Neural cell (in vitro differentiated cells): Measurements from ENCODE around the gene DOK7. TPM values are rescaled to one million over a fixed set of nuclear protein-coding genes. Genes with fewer than 3 reads are reported as not detected.

Experiments used
- H2AFZ ChIP-seq: fragments of 200-600, 300-800 bp; sonication (generic), shearing (Covaris generic); 2 replicates; pipeline ENCODE4 v1.6.0; 2014; ENCODE audit warnings: low read depth, mild to moderate bottlenecking, antibody characterized with exemption, low read length, moderate library complexity
- H3F3A ChIP-seq: fragments of 200-600 bp; shearing (Covaris generic); 2 replicates; pipeline ENCODE4 v1.6.1; 2016; ENCODE audit warnings: mild to moderate bottlenecking, moderate library complexity, mixed read lengths, antibody characterized with exemption, low read length; ENCODE audit not compliant: insufficient read depth, poor library complexity, severe bottlenecking
- H3K27ac ChIP-seq: fragments of 200-600, 300-800 bp; sonication (generic), shearing (Covaris generic); 2 replicates; pipeline ENCODE4 v1.5.1; 2014; ENCODE audit warnings: mild to moderate bottlenecking, low read length, moderate library complexity
- H3K27me3 ChIP-seq: fragments of 300-800, 200-600 bp; sonication (generic), shearing (Covaris generic); 2 replicates; pipeline ENCODE4 v1.6.0; 2014; ENCODE audit warnings: mild to moderate bottlenecking, low read depth, low read length, moderate library complexity; ENCODE audit not compliant: insufficient read depth
- H3K36me3 ChIP-seq: fragments of 300-800, 200-600 bp; sonication (generic), shearing (Covaris generic); 2 replicates; pipeline ENCODE4 v1.5.1; 2014; ENCODE audit warnings: mild to moderate bottlenecking, antibody characterized with exemption, low read length, moderate library complexity; ENCODE audit not compliant: insufficient read depth
- H3K4me2 ChIP-seq: fragments of 300-800, 200-600 bp; sonication (generic), shearing (Covaris generic); 2 replicates; pipeline ENCODE4 v1.6.0; 2014; ENCODE audit warnings: mild to moderate bottlenecking, low read length
- H3K4me3 ChIP-seq: fragments of 300-800, 200-600 bp; sonication (generic), shearing (Covaris generic); 2 replicates; pipeline ENCODE4 v1.5.1; 2014; ENCODE audit warnings: mild to moderate bottlenecking, low read length, moderate library complexity
- H3K79me2 ChIP-seq: fragments of 200-600 bp; shearing (Covaris generic); replicated peaks from 2 replicates; pipeline ENCODE4 v1.6.0; 2014; ENCODE audit warnings: mild to moderate bottlenecking, low read length, moderate library complexity; ENCODE audit not compliant: insufficient read depth
- H3K9ac ChIP-seq: fragments of 300-800, 200-600 bp; sonication (generic), shearing (Covaris generic); 2 replicates; pipeline ENCODE4 v1.6.1; 2016; ENCODE audit warnings: mild to moderate bottlenecking, low read length, mixed read lengths
- H3K9me2 ChIP-seq: fragments of 200-600 bp; shearing (Covaris generic); 2 replicates; pipeline ENCODE4 v1.6.1; 2016; ENCODE audit warnings: mild to moderate bottlenecking, low read length, mixed read lengths; ENCODE audit not compliant: insufficient read depth
- H3K9me3 ChIP-seq: fragments of 200-600, 300-800 bp; sonication (generic), shearing (Covaris generic); 2 replicates; pipeline ENCODE4 v1.6.1; 2016; ENCODE audit warnings: mild to moderate bottlenecking, mixed run types, low read length, moderate library complexity, mixed read lengths
- H4K20me1 ChIP-seq: fragments of 200-600 bp; shearing (Covaris generic); 2 replicates; pipeline ENCODE4 v1.6.1; 2016; ENCODE audit warnings: mild to moderate bottlenecking, mixed run types; ENCODE audit not compliant: insufficient read depth
- CTCF ChIP-seq: fragments of 450-650 bp; IDR thresholded peaks from 2 replicates; pipeline ENCODE4 v1.5.1; 2014; ENCODE audit warnings: antibody characterized with exemption, mild to moderate bottlenecking, moderate library complexity; ENCODE audit not compliant: poor library complexity, severe bottlenecking
- EP300 ChIP-seq: fragments of 450-650 bp; conservative IDR thresholded peaks from 2 replicates; pipeline ENCODE4 v1.6.1; 2014; ENCODE audit warnings: antibody characterized with exemption, mild to moderate bottlenecking, moderate library complexity; ENCODE audit not compliant: poor library complexity, severe bottlenecking
- EZH2 ChIP-seq: fragments of 200-600, 300-800 bp; shearing (Covaris generic), sonication (generic); IDR thresholded peaks from 2 replicates; pipeline ENCODE4 v1.6.1; 2014; ENCODE audit warnings: antibody characterized with exemption, low read length, borderline replicate concordance, mild to moderate bottlenecking; ENCODE audit not compliant: insufficient read depth, poor library complexity, severe bottlenecking
- MXI1 ChIP-seq: fragments of 450-650 bp; conservative IDR thresholded peaks from 2 replicates; pipeline ENCODE4 v1.6.1; 2014; ENCODE audit warnings: antibody characterized with exemption, mild to moderate bottlenecking; ENCODE audit not compliant: poor library complexity, severe bottlenecking
- POLR2AphosphoS5 ChIP-seq: IDR thresholded peaks from 2 replicates; pipeline ENCODE4 v1.6.1; 2012
- RAD21 ChIP-seq: fragments of 450-650 bp; conservative IDR thresholded peaks from 2 replicates; pipeline ENCODE4 v1.6.1; 2014; ENCODE audit warnings: antibody characterized with exemption, mild to moderate bottlenecking, moderate library complexity
- REST ChIP-seq: IDR thresholded peaks from 2 replicates; pipeline ENCODE4 v1.6.1; 2012; ENCODE audit warnings: borderline replicate concordance
- SMC3 ChIP-seq: fragments of 450-650 bp; conservative IDR thresholded peaks from 2 replicates; pipeline ENCODE4 v1.6.1; 2014; ENCODE audit warnings: antibody characterized with exemption, mild to moderate bottlenecking, moderate library complexity; ENCODE audit not compliant: poor library complexity
- TAF1 ChIP-seq: IDR thresholded peaks from 2 replicates; pipeline ENCODE4 v1.6.1; 2012; ENCODE audit warnings: low read depth
- polyA plus RNA-seq: library from polyadenylated mRNA; depleted of rRNA; stranded (reverse); fragments of >200 nt; gene quantifications from 2 replicates; pipeline ENCODE4 v1.2.3, GENCODE V29; 2014

DOK7 gene
- polyA plus RNA-seq, 1 donor from 2014 or later, result 0.66 TPM

- Histone ChIP-seq H3K9me3 (no peaks in the 10 kb centered on the region), H3K4me3 (no peak overlapping the region), H3K9me2 (no peaks in the 10 kb centered on the region), H3K79me2 (no peaks in the 10 kb centered on the region), H3K36me3 (no peaks in the 10 kb centered on the region), H3F3A (no peaks in the 10 kb centered on the region), H3K27me3 (no peaks in the 10 kb centered on the region), H4K20me1 (no peaks in the 10 kb centered on the region), H2AFZ (no peak overlapping the region), H3K27ac (no peak overlapping the region), H3K4me2 (no peak overlapping the region), H3K9ac (no peak overlapping the region)
- TF ChIP-seq REST, result no peak
- TF ChIP-seq RAD21, result no peak
- no peak for TF ChIP-seq CTCF
- no peak for TF ChIP-seq SMC3
- TF ChIP-seq EZH2, result no peak
- no peak for TF ChIP-seq TAF1
- no peak for TF ChIP-seq POLR2AphosphoS5
- no peak for TF ChIP-seq MXI1
These were observed 61.2 kb downstream of the DOK7 start for GRCh38 chr4:3524349-3524748.

- TF ChIP-seq POLR2AphosphoS5, result no peak
- no peak for TF ChIP-seq CTCF
- no peak for TF ChIP-seq SMC3
- TF ChIP-seq RAD21, result no peak
- no peak for TF ChIP-seq REST
- no peak for TF ChIP-seq EP300
- TF ChIP-seq MXI1, result no peak
- TF ChIP-seq TAF1, result no peak
- TF ChIP-seq EZH2, result no peak
- Histone ChIP-seq H4K20me1 (no peaks in the 10 kb centered on the region), H3K36me3 (no peaks in the 10 kb centered on the region)
These were observed 61.8 kb downstream of the DOK7 start for GRCh38 chr4:3524920-3525319.

More at GRCh38 chr4:3524920-3525319, 61.8 kb downstream of the DOK7 start:
- no peak overlapping the region for H3K9ac ChIP-seq
- no peaks in the 10 kb centered on the region for H3K9me2 ChIP-seq
- H2AFZ ChIP-seq, result no peak overlapping the region
- no peaks in the 10 kb centered on the region for H3F3A ChIP-seq
- H3K27ac ChIP-seq, result no peak overlapping the region
- H3K79me2 ChIP-seq, result peaks cover 5% of the 10 kb centered on the region
- no peaks in the 10 kb centered on the region for H3K27me3 ChIP-seq
- H3K4me2 ChIP-seq, result no peak overlapping the region
- no peaks in the 10 kb centered on the region for H3K9me3 ChIP-seq
- no peak overlapping the region for H3K4me3 ChIP-seq
